Astrocyte of the spinal cord (primary cell): ENCODE data around the gene CAMTA1.

Experiments used
- DNase-seq: peaks from one replicate; pipeline ENCODE4 v3.0.0; 2011; ENCODE audit warnings: low read depth, low spot score
- H3K4me3 ChIP-seq: 2 replicates; pipeline ENCODE4 v1.5.1; 2011; ENCODE audit warnings: low read depth, mild to moderate bottlenecking, low read length, moderate library complexity
- CTCF ChIP-seq: IDR thresholded peaks from 2 replicates; pipeline ENCODE4 v1.5.1; 2012; ENCODE audit warnings: low read depth, mild to moderate bottlenecking, low read length, inconsistent platforms
- in situ Hi-C: cut with HindIII; loops from 2 replicates; pipeline ENCODE4 v1.10.0; 2017; ENCODE audit warnings: low sequenced_read_pairs

The CAMTA1 gene

GRCh38 chr1:7281821-7282220 lies 496.6 kb downstream of the CAMTA1 start:
- TF ChIP-seq CTCF: no peak
- no peak overlapping the region for H3K4me3 ChIP-seq
- in situ Hi-C loops: no loop called here
- peak; percentile 73 for DNase-seq

- no peak for DNase-seq
- in situ Hi-C loops: no loop called here
- no peak overlapping the region for H3K4me3 ChIP-seq
- TF ChIP-seq CTCF: no peak
These were observed 499.7 kb downstream of the CAMTA1 start for GRCh38 chr1:7284839-7285435.

- in situ Hi-C loops: no loop called here
- DNase-seq: no peak
- H3K4me3 ChIP-seq: no peak overlapping the region
- no peak for TF ChIP-seq CTCF
These were observed 500.7 kb downstream of the CAMTA1 start for GRCh38 chr1:7285856-7286454.

- H3K4me3 ChIP-seq: no peak overlapping the region
- TF ChIP-seq CTCF: no peak
- in situ Hi-C loops: no loop called here
- DNase-seq: no peak
These were observed 501.8 kb downstream of the CAMTA1 start for GRCh38 chr1:7287013-7287412.

GRCh38 chr1:7288992-7289391 lies 503.7 kb downstream of the CAMTA1 start:
- DNase-seq: no peak
- no peak for TF ChIP-seq CTCF
- in situ Hi-C loops: no loop called here
- H3K4me3 ChIP-seq: no peak overlapping the region

- TF ChIP-seq CTCF: no peak
- H3K4me3 ChIP-seq: no peak overlapping the region
- in situ Hi-C loops: no loop called here
- DNase-seq: no peak
These were observed 504.4 kb downstream of the CAMTA1 start for GRCh38 chr1:7289694-7290093.
